DMS153 (cell line): ENCODE results near the gene ZNF577.

Experiments
- DNase-seq: peaks from one replicate; lab custom pipeline; 2025; lab: John Stamatoyannopoulos, UW

The ZNF577 gene

DNA sequence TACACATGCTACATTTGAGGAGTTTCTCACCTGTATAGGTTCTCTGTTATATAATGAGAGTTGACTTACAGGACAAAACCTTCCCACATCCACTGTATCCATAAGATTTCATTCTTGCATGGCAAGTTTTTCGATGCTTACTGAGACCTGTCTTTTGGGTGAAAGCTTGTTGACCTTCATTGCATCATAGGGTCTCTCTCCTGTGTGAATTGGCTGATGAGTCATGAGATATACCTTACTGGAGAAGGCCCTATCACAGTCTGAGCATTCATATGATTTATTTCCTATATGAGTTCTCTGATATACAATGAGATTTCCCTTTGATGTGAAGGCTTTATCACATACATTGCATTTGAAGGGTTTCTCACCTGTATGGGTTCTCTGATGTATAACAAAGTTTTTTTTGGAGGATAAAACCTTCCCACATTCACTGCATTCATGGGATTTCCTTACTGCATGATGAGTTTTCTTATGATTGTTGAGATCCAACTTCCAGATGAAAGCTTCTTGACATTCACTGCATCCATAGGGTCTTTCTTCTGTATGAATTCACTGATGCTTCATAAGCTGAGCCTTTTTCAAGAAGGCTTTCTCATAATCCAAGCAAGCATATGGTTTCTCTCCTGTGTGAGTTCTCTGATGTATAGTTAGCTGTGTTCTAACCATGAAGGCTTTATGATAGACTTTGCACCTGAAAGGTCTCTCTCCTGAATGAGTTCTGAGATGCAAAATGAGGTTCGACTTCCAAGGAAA lies 25.7 kb downstream of the ZNF577 start:
- no peak for DNase-seq

DNA sequence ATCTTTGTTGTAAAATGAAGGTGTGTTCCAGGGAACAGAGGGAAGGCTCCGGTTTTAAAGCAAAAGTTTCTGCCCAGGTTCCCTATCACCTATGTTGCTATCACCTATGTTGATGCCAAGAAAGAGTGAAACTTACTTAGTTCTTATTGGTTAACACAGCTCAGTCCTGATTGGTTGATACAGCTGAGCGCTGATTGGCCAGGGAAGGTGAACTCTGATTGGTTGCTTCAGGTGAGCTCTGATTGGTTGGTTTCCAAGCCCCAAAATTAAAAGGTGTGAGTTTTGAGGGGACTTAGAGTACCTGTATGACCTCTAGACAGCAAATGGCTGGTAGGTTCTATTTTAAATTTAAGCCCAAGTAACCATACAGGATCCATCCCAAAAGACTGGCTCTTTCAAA lies 50.6 kb downstream of the ZNF577 start:
- DNase-seq: no peak

GRCh38 chr19:51830274-51830673 lies 57.5 kb downstream of the ZNF577 start:
- no peak for DNase-seq

GRCh38 chr19:51824281-51825005 lies 63.3 kb downstream of the ZNF577 start:
- no peak for DNase-seq

GRCh38 chr19:51822946-51823345 lies 64.8 kb downstream of the ZNF577 start:
- DNase-seq: no peak

- no peak for DNase-seq
Measured at GRCh38 chr19:51822325-51822724, 65.4 kb downstream of the ZNF577 start.

DNA sequence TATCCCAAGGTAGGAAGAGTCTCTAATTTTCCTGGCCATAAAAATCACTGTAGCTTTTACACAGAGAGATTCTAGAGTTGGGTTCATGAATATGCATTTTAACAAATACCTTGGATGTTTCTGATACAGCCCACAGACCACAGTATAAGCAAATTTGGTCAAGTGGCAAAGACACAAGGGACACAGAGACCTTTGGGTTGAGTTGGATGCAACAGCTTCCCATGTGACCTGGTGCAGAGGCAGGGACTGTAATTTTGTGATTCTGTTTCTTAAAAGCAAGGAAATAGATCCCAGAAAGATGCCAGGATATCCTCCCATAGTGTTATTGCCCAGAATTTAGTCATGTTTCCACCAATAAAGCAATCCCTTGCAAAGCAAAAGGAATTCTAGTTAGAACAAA lies 65.8 kb downstream of the ZNF577 start:
- no peak for DNase-seq

- no peak for DNase-seq
Measured at GRCh38 chr19:51821456-51821855, 66.3 kb downstream of the ZNF577 start.
